Esophagus muscularis mucosa (tissue), 3 donors: ENCODE measurements around the gene FNIP2.

ENCODE experiments used
- CTCF ChIP-seq, 3 experiments: fragments of 200-600 bp in 2 of 3; fragments of 450-650 bp in 1 of 3; sonication (generic) in 2 of 3; IDR thresholded peaks; one replicate each; pipeline ENCODE4 v1.5.1; 2017 to 2019; ENCODE audit warnings: antibody characterized with exemption in 3 of 3, mild to moderate bottlenecking in 2 of 3, moderate library complexity in 1 of 3
- POLR2A ChIP-seq: fragments of 450-650 bp; IDR thresholded peaks from one replicate; pipeline ENCODE4 v1.6.1; 2017; ENCODE audit warnings: antibody characterized with exemption, moderate library complexity, mild to moderate bottlenecking, low read depth
- POLR2AphosphoS5 ChIP-seq, 2 donors: sonication (generic); formaldehyde crosslinking; IDR thresholded peaks; one replicate each; pipeline ENCODE4 v1.6.1; 2017; ENCODE audit warnings: antibody characterized with exemption in 2 of 2

- TF ChIP-seq POLR2AphosphoS5 (IDR thresholded peaks at IDR 0.05) (no peak), CTCF (IDR thresholded peaks at IDR 0.05) (no peak), POLR2A (no peak)
Observed at GRCh38 chr4:158824425-158825274, 55.8 kb downstream of the FNIP2 start.
